HepG2 (cell line): ENCODE measurements around the gene ZDHHC14. TPM values are rescaled to one million over a fixed set of nuclear protein-coding genes. Genes with fewer than 3 reads are reported as not detected.

Experiments
- ARNTL ChIP-seq: sonication (generic); formaldehyde crosslinking; IDR thresholded peaks from 2 replicates; pipeline ENCODE4 v1.4.0; 2020; ENCODE audit warnings: mild to moderate bottlenecking, missing genetic modification reagents
- BHLHE40 ChIP-seq: IDR thresholded peaks from 2 replicates; pipeline ENCODE4 v1.6.1; 2011; ENCODE audit warnings: low read length, improper control_type of control experiment
- NCOR1 ChIP-seq: fragments of 200-600 bp; sonication (generic); IDR thresholded peaks from 2 replicates; pipeline ENCODE4 v1.7.0; 2017; ENCODE audit warnings: antibody characterized with exemption, low read length, borderline replicate concordance
- PAWR ChIP-seq: sonication (generic); formaldehyde crosslinking; IDR thresholded peaks from 2 replicates; pipeline ENCODE4 v1.4.0; 2020; ENCODE audit warnings: missing genetic modification reagents, mild to moderate bottlenecking, borderline replicate concordance
- PHF20 ChIP-seq: sonication (generic); formaldehyde crosslinking; IDR thresholded peaks from 2 replicates; pipeline ENCODE4 v1.5.0; 2020; ENCODE audit warnings: mild to moderate bottlenecking, missing genetic modification reagents
- PHF8 ChIP-seq: sonication (generic); formaldehyde crosslinking; IDR thresholded peaks from 2 replicates; pipeline ENCODE4 v1.5.0; 2020; ENCODE audit warnings: missing genetic modification reagents
- PITX1 ChIP-seq: sonication (generic); formaldehyde crosslinking; IDR thresholded peaks from 2 replicates; pipeline ENCODE4 v1.5.1; 2020; ENCODE audit warnings: mild to moderate bottlenecking, missing genetic modification reagents
- POGZ ChIP-seq: sonication (generic); formaldehyde crosslinking; IDR thresholded peaks from 2 replicates; pipeline ENCODE4 v1.4.0; 2020; ENCODE audit warnings: mild to moderate bottlenecking, missing genetic modification reagents
- PREB ChIP-seq: sonication (generic); formaldehyde crosslinking; IDR thresholded peaks from 2 replicates; pipeline ENCODE4 v1.4.0; 2020; ENCODE audit warnings: missing genetic modification reagents
- RBM22 ChIP-seq: fragments of 200-400 bp; formaldehyde crosslinking; optimal IDR thresholded peaks from 2 replicates; pipeline ENCODE3; 2017; ENCODE audit warnings: mild to moderate bottlenecking, low read length, moderate library complexity
- RXRB ChIP-seq: IDR thresholded peaks from 2 replicates; pipeline ENCODE4 v1.6.1; 2016; ENCODE audit warnings: borderline replicate concordance, missing genetic modification reagents, missing compliant biosample characterization
- SETDB1 ChIP-seq: sonication (generic); formaldehyde crosslinking; IDR thresholded peaks from 2 replicates; pipeline ENCODE4 v1.5.1; 2020; ENCODE audit warnings: missing genetic modification reagents, mild to moderate bottlenecking, borderline replicate concordance
- SIN3B ChIP-seq: fragments of 150-350 bp; IDR thresholded peaks from 2 replicates; pipeline ENCODE4 v1.6.1; 2014; ENCODE audit warnings: low read length
- SOX5 ChIP-seq: IDR thresholded peaks from 2 replicates; pipeline ENCODE4 v1.6.1; 2016; ENCODE audit warnings: borderline replicate concordance
- SRSF1 ChIP-seq: fragments of 200-400 bp; formaldehyde crosslinking; optimal IDR thresholded peaks from 2 replicates; pipeline ENCODE3; 2017; ENCODE audit warnings: mild to moderate bottlenecking, low read depth, low read length, moderate library complexity
- ZBTB10 ChIP-seq: sonication (generic); formaldehyde crosslinking; IDR thresholded peaks from 2 replicates; pipeline ENCODE4 v1.4.0; 2020; ENCODE audit warnings: missing genetic modification reagents, borderline replicate concordance
- ZBTB7B ChIP-seq: sonication (generic); formaldehyde crosslinking; IDR thresholded peaks from 2 replicates; pipeline ENCODE4 v1.4.0; 2020; ENCODE audit warnings: missing genetic modification reagents
- ZKSCAN5 ChIP-seq: sonication (generic); formaldehyde crosslinking; IDR thresholded peaks from 2 replicates; pipeline ENCODE4 v1.5.1; 2020; ENCODE audit warnings: mild to moderate bottlenecking, missing genetic modification reagents
- ZNF333 ChIP-seq: sonication (generic); formaldehyde crosslinking; IDR thresholded peaks from 2 replicates; pipeline ENCODE4 v1.4.0; 2020; ENCODE audit warnings: mild to moderate bottlenecking, missing genetic modification reagents, borderline replicate concordance
- ZNF703 ChIP-seq: sonication (generic); formaldehyde crosslinking; IDR thresholded peaks from 2 replicates; pipeline ENCODE4 v1.5.1; 2020; ENCODE audit warnings: missing genetic modification reagents, mild to moderate bottlenecking, moderate library complexity, borderline replicate concordance
- ZNF776 ChIP-seq: sonication (generic); formaldehyde crosslinking; IDR thresholded peaks from 2 replicates; pipeline ENCODE4 v1.4.0; 2020; ENCODE audit warnings: mild to moderate bottlenecking, missing genetic modification reagents
- ZNF891 ChIP-seq: sonication (generic); formaldehyde crosslinking; IDR thresholded peaks from 2 replicates; pipeline ENCODE4 v1.5.0; 2020; ENCODE audit warnings: mild to moderate bottlenecking, missing genetic modification reagents
- ZSCAN5A ChIP-seq: sonication (generic); formaldehyde crosslinking; IDR thresholded peaks from 2 replicates; pipeline ENCODE4 v1.8.0; 2022; ENCODE audit warnings: mild to moderate bottlenecking, missing genetic modification reagents, borderline replicate concordance
- polyA plus RNA-seq, 8 experiments: library from polyadenylated mRNA; depleted of rRNA in 3 of 8; stranded (reverse) in 7 of 8; unstranded in 1 of 8; fragments of >200 nt; fragmentation: Illumina TruSeq in 4 of 8; extraction: Trizol in 4 of 8; gene quantifications; 2 replicates each; pipeline versions ENCODE4 v1.2.1 to v1.2.3, GENCODE V29; 2011 to 2016; ENCODE audit warnings: low read depth in 4 of 8, missing spikeins in 1 of 8, mixed read lengths in 1 of 8; ENCODE audit not compliant: insufficient read depth in 1 of 8
- total RNA-seq, 5 experiments: library from RNA; depleted of rRNA; stranded (reverse); fragments of >200 nt; fragmentation: Illumina TruSeq; extraction: Trizol; gene quantifications; 2 replicates each; pipeline ENCODE4 v1.2.3, GENCODE V29; 2016; ENCODE audit warnings: low read depth in 1 of 5
- TF ChIP-seq, protein P1 (sequence below): sonication (generic); formaldehyde crosslinking; IDR thresholded peaks from 2 replicates; pipeline ENCODE4 v1.9.0; 2022; ENCODE audit warnings: low read depth, missing genetic modification reagents

Gene ZDHHC14
- total and polyA plus RNA-seq, 2 of the 13 experiments (the other 11 are each of a cell fraction or from before 2014, with no cell fraction given): 3.7 to 9.5 TPM

- TF ChIP-seq ZSCAN5A (CRISPR knock-in tag) (no peak), NCOR1 (peak; percentile 65; the same call in 1 of the 2 replicates), ZBTB10 (no peak), SRSF1 (no peak), SOX5 (peak; percentile 29; the same call in 1 of the 2 replicates), PREB (no peak), PHF8 (CRISPR knock-in tag) (no peak), SETDB1 (CRISPR knock-in tag) (no peak), PAWR (CRISPR knock-in tag) (no peak), ZNF776 (CRISPR knock-in tag) (no peak), PHF20 (CRISPR knock-in tag) (no peak), SIN3B (no peak), ZKSCAN5 (CRISPR knock-in tag) (no peak), ZNF703 (CRISPR knock-in tag) (no peak), RBM22 (no peak), ZNF333 (CRISPR knock-in tag) (no peak), PITX1 (no peak), RXRB (CRISPR knock-in tag) (peak; percentile 52), POGZ (CRISPR knock-in tag) (no peak), ZNF891 (CRISPR knock-in tag) (no peak), ZBTB7B (no peak), BHLHE40 (no peak), ARNTL (no peak)
- TF ChIP-seq, protein P1, sequence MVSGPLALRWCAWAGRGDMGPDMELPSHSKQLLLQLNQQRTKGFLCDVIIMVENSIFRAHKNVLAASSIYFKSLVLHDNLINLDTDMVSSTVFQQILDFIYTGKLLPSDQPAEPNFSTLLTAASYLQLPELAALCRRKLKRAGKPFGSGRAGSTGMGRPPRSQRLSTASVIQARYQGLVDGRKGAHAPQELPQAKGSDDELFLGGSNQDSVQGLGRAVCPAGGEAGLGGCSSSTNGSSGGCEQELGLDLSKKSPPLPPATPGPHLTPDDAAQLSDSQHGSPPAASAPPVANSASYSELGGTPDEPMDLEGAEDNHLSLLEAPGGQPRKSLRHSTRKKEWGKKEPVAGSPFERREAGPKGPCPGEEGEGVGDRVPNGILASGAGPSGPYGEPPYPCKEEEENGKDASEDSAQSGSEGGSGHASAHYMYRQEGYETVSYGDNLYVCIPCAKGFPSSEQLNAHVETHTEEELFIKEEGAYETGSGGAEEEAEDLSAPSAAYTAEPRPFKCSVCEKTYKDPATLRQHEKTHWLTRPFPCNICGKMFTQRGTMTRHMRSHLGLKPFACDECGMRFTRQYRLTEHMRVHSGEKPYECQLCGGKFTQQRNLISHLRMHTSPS: no peak
Measured at GRCh38 chr6:157535340-157536222, 154.6 kb downstream of the ZDHHC14 start (continued).
